Measurements from ENCODE around the gene AMBRA1. TPM values are rescaled to one million over a fixed set of nuclear protein-coding genes. Genes with fewer than 3 reads are reported as not detected.

Gene AMBRA1
- total and polyA plus RNA-seq, 2 experiments from 2014 or later, result 10.5 to 52.7 TPM

- H3K4me3 ChIP-seq, result no peak overlapping the region
- TF ChIP-seq CTCF (IDR thresholded peaks at IDR 0.05; ENCODE audit: low read depth, low read length), result no peak
- DNase-seq (ENCODE audit: low read depth in 1 of 2, low spot score in 1 of 2), result no peak
- H3K4me1 ChIP-seq (ENCODE audit: low read depth), result no peaks in the 10 kb centered on the region
- no peaks in the 10 kb centered on the region for H3K27me3 ChIP-seq
- no peak overlapping the region for H3K27ac ChIP-seq
- no peaks in the 10 kb centered on the region for H3K9me3 ChIP-seq (ENCODE audit: low read depth)
- H3K36me3 ChIP-seq, result peaks cover 19% of the 10 kb centered on the region
Observed at GRCh38 chr11:46437122-46437689, 156.6 kb downstream of the AMBRA1 start.

GRCh38 chr11:46436113-46436512, 157.7 kb downstream of the AMBRA1 start:
- no peak for TF ChIP-seq CTCF (IDR thresholded peaks at IDR 0.05; ENCODE audit: low read depth, low read length)
- Histone ChIP-seq H3K27ac (no peak overlapping the region), H3K36me3 (peaks cover 17% of the 10 kb centered on the region), H3K4me3 (no peak overlapping the region), H3K27me3 (no peaks in the 10 kb centered on the region), H3K4me1 (ENCODE audit: low read depth) (no peaks in the 10 kb centered on the region), H3K9me3 (ENCODE audit: low read depth) (no peaks in the 10 kb centered on the region)
- DNase-seq (ENCODE audit: low read depth in 1 of 2, low spot score in 1 of 2), result no peak

- H3K27me3 ChIP-seq, result no peaks in the 10 kb centered on the region
- no peak for TF ChIP-seq CTCF (IDR thresholded peaks at IDR 0.05; ENCODE audit: low read depth, low read length)
Observed at GRCh38 chr11:46435679-46436078, 158.1 kb downstream of the AMBRA1 start.

GRCh38 chr11:46431211-46431610, 162.6 kb downstream of the AMBRA1 start:
- no peak for DNase-seq (ENCODE audit: low read depth in 1 of 2, low spot score in 1 of 2)
- TF ChIP-seq CTCF (IDR thresholded peaks at IDR 0.05; ENCODE audit: low read depth, low read length), result no peak
- Histone ChIP-seq H3K4me3 (no peak overlapping the region), H3K27me3 (no peaks in the 10 kb centered on the region), H3K4me1 (ENCODE audit: low read depth) (no peaks in the 10 kb centered on the region), H3K27ac (no peak overlapping the region), H3K9me3 (ENCODE audit: low read depth) (no peaks in the 10 kb centered on the region), H3K36me3 (peaks cover 17% of the 10 kb centered on the region)

More at GRCh38 chr11:46435679-46436078, 158.1 kb downstream of the AMBRA1 start:
- no peak overlapping the region for H3K4me3 ChIP-seq
- no peaks in the 10 kb centered on the region for H3K9me3 ChIP-seq (ENCODE audit: low read depth)
- no peak for DNase-seq (ENCODE audit: low read depth in 1 of 2, low spot score in 1 of 2)
- no peak overlapping the region for H3K27ac ChIP-seq
- peaks cover 17% of the 10 kb centered on the region for H3K36me3 ChIP-seq
- no peaks in the 10 kb centered on the region for H3K4me1 ChIP-seq (ENCODE audit: low read depth)

GRCh38 chr11:46429717-46430116, 164.1 kb downstream of the AMBRA1 start:
- H3K4me3 ChIP-seq, result no peak overlapping the region
- no peaks in the 10 kb centered on the region for H3K27me3 ChIP-seq
- H3K36me3 ChIP-seq, result peaks cover 17% of the 10 kb centered on the region
- DNase-seq (ENCODE audit: low read depth in 1 of 2, low spot score in 1 of 2), result no peak
- no peak for TF ChIP-seq CTCF (IDR thresholded peaks at IDR 0.05; ENCODE audit: low read depth, low read length)
- no peaks in the 10 kb centered on the region for H3K4me1 ChIP-seq (ENCODE audit: low read depth)
- H3K9me3 ChIP-seq (ENCODE audit: low read depth), result no peaks in the 10 kb centered on the region
- H3K27ac ChIP-seq, result no peak overlapping the region

Measured in cardiac muscle cell (in vitro differentiated cells and primary cell).